H9 (cell line): ENCODE data around the gene CELF4. TPM values are rescaled to one million over a fixed set of nuclear protein-coding genes. Genes with fewer than 3 reads are reported as not detected.

Experiments
- DNase-seq: peaks from one replicate; pipeline ENCODE4 v3.0.0-alpha.2; 2017
- H2AFZ ChIP-seq: one replicate; pipeline ENCODE4 v1.6.1; 2013; ENCODE audit warnings: mild to moderate bottlenecking, low read length, control low read depth, moderate library complexity
- H2AK5ac ChIP-seq: 2 replicates; pipeline ENCODE4 v1.6.1; 2013; ENCODE audit warnings: low read length, control low read depth, mixed read lengths; ENCODE audit not compliant: insufficient read length
- H2BK120ac ChIP-seq: one replicate; pipeline ENCODE4 v1.6.1; 2013; ENCODE audit warnings: low read depth, mild to moderate bottlenecking, low read length, control low read depth, inconsistent platforms; ENCODE audit not compliant: poor library complexity, severe bottlenecking
- H2BK12ac ChIP-seq: 2 replicates; pipeline ENCODE4 v1.6.1; 2013; ENCODE audit warnings: low read length, control low read depth, mixed read lengths, low read depth; ENCODE audit not compliant: insufficient read length
- H2BK15ac ChIP-seq: 2 replicates; pipeline ENCODE4 v1.6.1; 2013; ENCODE audit warnings: low read depth, low read length, control low read depth
- H2BK20ac ChIP-seq: one replicate; pipeline ENCODE4 v1.6.1; 2013; ENCODE audit warnings: low read depth, mild to moderate bottlenecking, low read length, control low read depth, inconsistent platforms; ENCODE audit not compliant: poor library complexity, severe bottlenecking
- H2BK5ac ChIP-seq: 2 replicates; pipeline ENCODE4 v1.6.1; 2013; ENCODE audit warnings: low read length, control low read depth, mixed read lengths; ENCODE audit not compliant: insufficient read length
- H3K14ac ChIP-seq: 2 replicates; pipeline ENCODE4 v1.6.1; 2013; ENCODE audit warnings: low read length, control low read depth; ENCODE audit not compliant: insufficient read depth
- H3K18ac ChIP-seq: 2 replicates; pipeline ENCODE4 v1.6.1; 2013; ENCODE audit warnings: low read depth, mild to moderate bottlenecking, mixed read lengths, low read length, control low read depth; ENCODE audit not compliant: insufficient read length
- H3K23ac ChIP-seq: 2 replicates; pipeline ENCODE4 v1.6.1; 2013; ENCODE audit warnings: low read length, control low read depth, mixed read lengths, low read depth; ENCODE audit not compliant: insufficient read length
- H3K23me2 ChIP-seq: 2 replicates; pipeline ENCODE4 v1.6.1; 2013; ENCODE audit warnings: low read depth, mild to moderate bottlenecking, mixed read lengths, low read length, control low read depth; ENCODE audit not compliant: insufficient read length, poor library complexity, severe bottlenecking
- H3K27ac ChIP-seq: 2 replicates; pipeline ENCODE4 v1.5.1; 2013; ENCODE audit warnings: low read length, control low read depth, mixed read lengths, low read depth; ENCODE audit not compliant: insufficient read length
- H3K27me3 ChIP-seq: 2 replicates; pipeline ENCODE4 v1.6.1; 2013; ENCODE audit warnings: low read length, control low read depth, inconsistent platforms; ENCODE audit not compliant: insufficient read depth
- H3K4ac ChIP-seq: 2 replicates; pipeline ENCODE4 v1.6.1; 2013; ENCODE audit warnings: low read depth, mild to moderate bottlenecking, control low read depth, inconsistent platforms, low read length, moderate library complexity
- H3K4me1 ChIP-seq: 2 replicates; pipeline ENCODE4 v1.6.1; 2013; ENCODE audit warnings: low read length, control low read depth, inconsistent platforms; ENCODE audit not compliant: insufficient read depth
- H3K4me2 ChIP-seq: 2 replicates; pipeline ENCODE4 v1.6.1; 2013; ENCODE audit warnings: low read length, control low read depth, mixed read lengths; ENCODE audit not compliant: insufficient read length, insufficient read depth
- H3K56ac ChIP-seq: 2 replicates; pipeline ENCODE4 v1.6.1; 2013; ENCODE audit warnings: low read depth, mild to moderate bottlenecking, mixed read lengths, low read length, control low read depth; ENCODE audit not compliant: insufficient read length
- H3K79me1 ChIP-seq: 2 replicates; pipeline ENCODE4 v1.6.1; 2013; ENCODE audit warnings: low read depth, mild to moderate bottlenecking, moderate library complexity, low read length, control low read depth, inconsistent platforms; ENCODE audit not compliant: insufficient read depth, poor library complexity, severe bottlenecking
- H3K79me2 ChIP-seq: 2 replicates; pipeline ENCODE4 v1.6.1; 2013; ENCODE audit warnings: low read length, control low read depth, inconsistent platforms; ENCODE audit not compliant: insufficient read depth
- H3K9ac ChIP-seq: 2 replicates; pipeline ENCODE4 v1.6.1; 2013; ENCODE audit warnings: low read length, control low read depth, mixed read lengths; ENCODE audit not compliant: insufficient read length; ENCODE audit errors: extremely low read depth
- H3K9me3 ChIP-seq: one replicate; pipeline ENCODE4 v1.6.1; 2013; ENCODE audit warnings: low read depth, low read length, inconsistent platforms; ENCODE audit not compliant: control insufficient read depth
- H3T11ph ChIP-seq: one replicate; pipeline ENCODE4 v1.6.1; 2013; ENCODE audit warnings: mild to moderate bottlenecking, low read length, control low read depth, inconsistent platforms
- H4K20me1 ChIP-seq: one replicate; pipeline ENCODE4 v1.6.1; 2013; ENCODE audit not compliant: control insufficient read depth, insufficient read length, insufficient read depth
- H4K5ac ChIP-seq: 2 replicates; pipeline ENCODE4 v1.6.1; 2013; ENCODE audit warnings: low read depth, mild to moderate bottlenecking, mixed read lengths, low read length, control low read depth; ENCODE audit not compliant: insufficient read length
- H4K8ac ChIP-seq: replicated peaks from 2 replicates; pipeline ENCODE4 v1.6.1; 2013; ENCODE audit warnings: low read length, control low read depth, mixed read lengths, low read depth; ENCODE audit not compliant: insufficient read length
- H4K91ac ChIP-seq: 2 replicates; pipeline ENCODE4 v1.6.1; 2013; ENCODE audit warnings: low read depth, mild to moderate bottlenecking, moderate library complexity, mixed read lengths, low read length, control low read depth; ENCODE audit not compliant: insufficient read length
- H3K27ac Mint-ChIP-seq, 3 experiments: 2 replicates in 2 of 3; 3 replicates in 1 of 3; pipeline ENCODE4 v1.8.0; 2020 to 2021; ENCODE audit warnings: mixed read lengths in 3 of 3, mild to moderate bottlenecking in 1 of 3, moderate library complexity in 1 of 3
- H3K27me3 Mint-ChIP-seq: 2 replicates; pipeline ENCODE4 v1.8.0; 2021; ENCODE audit warnings: low read depth, mild to moderate bottlenecking, moderate library complexity, mixed read lengths
- H3K36me3 Mint-ChIP-seq, 3 experiments: 2 replicates in 2 of 3; 3 replicates in 1 of 3; pipeline ENCODE4 v1.8.0; 2020 to 2021; ENCODE audit warnings: low read depth in 3 of 3, mixed read lengths in 3 of 3; ENCODE audit not compliant: insufficient read depth in 1 of 3
- H3K4me1 Mint-ChIP-seq, 2 experiments: 2 replicates each; pipeline ENCODE4 v1.8.0; 2020; ENCODE audit warnings: mixed read lengths in 2 of 2
- H3K4me3 Mint-ChIP-seq, 2 experiments: 2 replicates in 1 of 2; 3 replicates in 1 of 2; pipeline ENCODE4 v1.8.0; 2020 to 2021; ENCODE audit warnings: mild to moderate bottlenecking in 2 of 2, mixed read lengths in 2 of 2, moderate library complexity in 1 of 2
- H3K9me3 Mint-ChIP-seq, 2 experiments: 2 replicates in 1 of 2; 3 replicates in 1 of 2; pipeline ENCODE4 v1.8.0; 2020; ENCODE audit warnings: mild to moderate bottlenecking in 2 of 2, mixed read lengths in 2 of 2, moderate library complexity in 1 of 2
- WGBS: extraction: QIAGEN DNeasy Blood & Tissue Kit; methylation state at CpG from one replicate; pipeline ENCODE4 v1.1.7; 2013; ENCODE audit warnings: missing lambda C conversion rate, low lambda C conversion rate, mixed read lengths; ENCODE audit not compliant: insufficient read length; ENCODE audit errors: extremely low coverage; 5-methylcytosine and 5-hydroxymethylcytosine counted together
- total RNA-seq: library from RNA; stranded (reverse); gene quantifications from 2 replicates; pipeline ENCODE4 v1.2.1, GENCODE V29; 2021
- TF ChIP-seq, protein P1 (sequence below): fragments of 200-600 bp; sonication (generic); conservative IDR thresholded peaks from 3 replicates; pipeline ENCODE4 v1.8.0; 2021; ENCODE audit warnings: antibody characterized with exemption, mild to moderate bottlenecking

CELF4 gene
- total RNA-seq, 1 experiment from 2014 or later = 1.1 TPM

- no peaks in the 10 kb centered on the region for H3K9me3 ChIP-seq
- no peak overlapping the region for H3K56ac ChIP-seq
- no peak overlapping the region for H2AFZ ChIP-seq
- DNase-seq = no peak
- peak overlapping the region; percentile 53 for H3K4me2 ChIP-seq
- TF ChIP-seq, protein P1, sequence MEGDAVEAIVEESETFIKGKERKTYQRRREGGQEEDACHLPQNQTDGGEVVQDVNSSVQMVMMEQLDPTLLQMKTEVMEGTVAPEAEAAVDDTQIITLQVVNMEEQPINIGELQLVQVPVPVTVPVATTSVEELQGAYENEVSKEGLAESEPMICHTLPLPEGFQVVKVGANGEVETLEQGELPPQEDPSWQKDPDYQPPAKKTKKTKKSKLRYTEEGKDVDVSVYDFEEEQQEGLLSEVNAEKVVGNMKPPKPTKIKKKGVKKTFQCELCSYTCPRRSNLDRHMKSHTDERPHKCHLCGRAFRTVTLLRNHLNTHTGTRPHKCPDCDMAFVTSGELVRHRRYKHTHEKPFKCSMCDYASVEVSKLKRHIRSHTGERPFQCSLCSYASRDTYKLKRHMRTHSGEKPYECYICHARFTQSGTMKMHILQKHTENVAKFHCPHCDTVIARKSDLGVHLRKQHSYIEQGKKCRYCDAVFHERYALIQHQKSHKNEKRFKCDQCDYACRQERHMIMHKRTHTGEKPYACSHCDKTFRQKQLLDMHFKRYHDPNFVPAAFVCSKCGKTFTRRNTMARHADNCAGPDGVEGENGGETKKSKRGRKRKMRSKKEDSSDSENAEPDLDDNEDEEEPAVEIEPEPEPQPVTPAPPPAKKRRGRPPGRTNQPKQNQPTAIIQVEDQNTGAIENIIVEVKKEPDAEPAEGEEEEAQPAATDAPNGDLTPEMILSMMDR = no peak
- H3K4ac ChIP-seq = no peak overlapping the region
- no peak overlapping the region for H2AK5ac ChIP-seq
- H2BK20ac ChIP-seq = no peak overlapping the region
- no CpG with 5 or more reads among the region's 12 CpGs for WGBS
- Mint-ChIP-seq H3K36me3 (peaks cover 0 to 2% (median 0%) of the 10 kb centered on the region in 3 experiments; a peak in 1 of 7 replicates), H3K27ac (no peak overlapping the region), H3K9me3 (no peaks in the 10 kb centered on the region), H3K27me3 (peaks cover 66% of the 10 kb centered on the region), H3K4me1 (peaks cover 13 to 22% of the 10 kb centered on the region in 2 experiments), H3K4me3 (peak overlapping the region; percentile 75 to 88)
- no peak overlapping the region for H4K91ac ChIP-seq
- H3K18ac ChIP-seq = no peak overlapping the region
- no peak overlapping the region for H2BK120ac ChIP-seq
- H3K23ac ChIP-seq = no peak overlapping the region
- no peak overlapping the region for H2BK12ac ChIP-seq
- no peak overlapping the region for H4K8ac ChIP-seq
- H3K79me2 ChIP-seq = no peaks in the 10 kb centered on the region
- H4K5ac ChIP-seq = no peak overlapping the region
- no peak overlapping the region for H3K14ac ChIP-seq
- no peaks in the 10 kb centered on the region for H3K79me1 ChIP-seq
- no peak overlapping the region for H2BK15ac ChIP-seq
- peaks cover 12% of the 10 kb centered on the region for H3K27me3 ChIP-seq
- H3K23me2 ChIP-seq = peaks cover 7% of the 10 kb centered on the region
- H2BK5ac ChIP-seq = no peak overlapping the region
- no peak overlapping the region for H3T11ph ChIP-seq
- H3K27ac ChIP-seq = no peak overlapping the region
- H3K4me1 ChIP-seq = peaks cover 5% of the 10 kb centered on the region; the same call in 1 of the 2 replicates
- H4K20me1 ChIP-seq = no peaks in the 10 kb centered on the region
- no peak overlapping the region for H3K9ac ChIP-seq
Observed at GRCh38 chr18:37254973-37255372, 310.6 kb downstream of the CELF4 start.
